Left ventricle myocardium inferior (tissue), 1 donor: ENCODE data around the gene TANC1. TPM values are rescaled to one million over a fixed set of nuclear protein-coding genes. Genes with fewer than 3 reads are reported as not detected.

Source experiments
- DNase-seq: peaks from one replicate; pipeline ENCODE4 v3.0.0-alpha.2; 2020
- H3K27ac ChIP-seq: fragments of 200-600 bp; replicated peaks from 2 replicates; pipeline ENCODE4 v1.8.0; 2021
- H3K27me3 ChIP-seq: fragments of 200-600 bp; 2 replicates; pipeline ENCODE4 v1.8.0; 2021; ENCODE audit warnings: low read depth
- H3K36me3 ChIP-seq: fragments of 200-600 bp; 2 replicates; pipeline ENCODE4 v1.8.0; 2021
- H3K4me1 ChIP-seq: fragments of 200-600 bp; 2 replicates; pipeline ENCODE4 v1.8.0; 2021
- H3K4me3 ChIP-seq: fragments of 200-600 bp; 2 replicates; pipeline ENCODE4 v1.8.0; 2021; ENCODE audit warnings: mild to moderate bottlenecking, moderate library complexity
- H3K9me3 ChIP-seq: fragments of 200-600 bp; replicated peaks from 2 replicates; pipeline ENCODE4 v1.8.0; 2021
- CTCF ChIP-seq: fragments of 200-600 bp; IDR thresholded peaks from 2 replicates; pipeline ENCODE4 v1.8.0; 2021; ENCODE audit warnings: antibody characterized with exemption, mild to moderate bottlenecking, borderline replicate concordance
- intact Hi-C: fragments of 100-400 bp; cut with micrococcal nuclease; formaldehyde crosslinking; loops from one replicate; pipeline ENCODE4 v1.11.0; 2022
- total RNA-seq: library from RNA; stranded (reverse); fragmentation: NEBNext Ultra II Directional; extraction: Animal tissue kit (Norgen Biotek cat#: 25700); gene quantifications from one replicate; pipeline ENCODE4 v1.2.1, GENCODE V29; 2021
- donor health status: DM: no; HTN: yes; CAD: no; lungs with severe emphysema.

TANC1 gene
- total RNA-seq, 1 donor from 2014 or later, result 59.7 TPM

DNA sequence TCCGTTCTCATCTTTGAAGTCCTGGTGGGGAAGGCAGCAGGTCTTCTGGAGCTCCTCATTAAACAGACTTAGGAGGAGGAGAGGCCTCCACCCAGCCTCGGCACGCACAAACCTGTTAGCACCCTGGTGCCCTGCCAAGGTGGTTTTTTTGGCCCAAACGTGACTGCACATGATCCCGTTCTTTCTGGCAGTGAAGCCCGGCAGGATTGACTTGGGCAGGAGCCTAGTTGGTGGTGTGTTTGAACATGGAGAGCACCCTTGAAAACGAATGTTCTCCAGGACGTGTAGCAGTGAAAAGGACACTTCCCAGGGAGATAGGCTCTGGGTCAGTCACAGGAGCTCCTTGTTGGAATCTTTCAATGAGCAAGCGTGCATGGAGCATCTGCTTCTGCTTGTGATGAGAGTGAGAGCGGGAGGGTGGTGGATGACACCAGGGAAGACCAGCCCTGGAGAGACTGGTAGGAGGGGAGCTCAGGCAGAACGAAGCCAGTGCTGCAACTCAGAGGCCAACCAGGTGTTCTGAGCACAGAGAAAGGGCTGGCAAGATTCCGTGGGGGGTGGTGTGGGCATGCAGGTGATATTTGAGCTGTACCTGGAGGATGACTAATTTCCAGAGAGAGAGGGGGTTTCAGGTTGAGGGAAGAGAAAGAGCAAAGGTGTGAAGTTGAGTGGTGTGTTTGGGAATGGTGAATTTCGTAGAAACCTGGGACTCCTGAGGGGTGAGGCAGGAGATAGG, 73.8 kb downstream of the TANC1 start:
- Histone ChIP-seq H3K9me3 (peaks cover 6% of the 10 kb centered on the region), H3K27me3 (no peaks in the 10 kb centered on the region), H3K36me3 (peaks cover 10% of the 10 kb centered on the region), H3K27ac (peak overlapping the region; percentile 41), H3K4me3 (no peak overlapping the region), H3K4me1 (peaks cover 73% of the 10 kb centered on the region)
- peak; percentile 51 for DNase-seq
- intact Hi-C loops, result loop anchor here (10.0 kb wide), 1 partner anchor 73 kb away; no protein-coding TSS in a partner anchor
- TF ChIP-seq CTCF, result no peak

- peaks cover 10% of the 10 kb centered on the region for H3K36me3 ChIP-seq
- H3K4me1 ChIP-seq, result peaks cover 87% of the 10 kb centered on the region
- H3K27me3 ChIP-seq, result no peaks in the 10 kb centered on the region
- intact Hi-C loops, result loop anchor here (10.0 kb wide), 1 partner anchor 71 kb away; no protein-coding TSS in a partner anchor
- no peak for DNase-seq
- no peak for TF ChIP-seq CTCF
- no peak overlapping the region for H3K4me3 ChIP-seq
- peak overlapping the region; percentile 5 for H3K27ac ChIP-seq
- H3K9me3 ChIP-seq, result no peaks in the 10 kb centered on the region
Measured at GRCh38 chr2:159043710-159044109, 75.3 kb downstream of the TANC1 start.

- no peaks in the 10 kb centered on the region for H3K9me3 ChIP-seq
- H3K4me1 ChIP-seq, result peaks cover 90% of the 10 kb centered on the region
- peaks cover 10% of the 10 kb centered on the region for H3K36me3 ChIP-seq
- H3K4me3 ChIP-seq, result no peak overlapping the region
- peak overlapping the region; percentile 64 for H3K27ac ChIP-seq
- no peak for TF ChIP-seq CTCF
- no peaks in the 10 kb centered on the region for H3K27me3 ChIP-seq
- intact Hi-C loops, result loop anchor here (10.0 kb wide), 1 partner anchor 70 kb away; no protein-coding TSS in a partner anchor
- DNase-seq, result no peak
Measured at GRCh38 chr2:159044804-159045286, 76.4 kb downstream of the TANC1 start.

DNA sequence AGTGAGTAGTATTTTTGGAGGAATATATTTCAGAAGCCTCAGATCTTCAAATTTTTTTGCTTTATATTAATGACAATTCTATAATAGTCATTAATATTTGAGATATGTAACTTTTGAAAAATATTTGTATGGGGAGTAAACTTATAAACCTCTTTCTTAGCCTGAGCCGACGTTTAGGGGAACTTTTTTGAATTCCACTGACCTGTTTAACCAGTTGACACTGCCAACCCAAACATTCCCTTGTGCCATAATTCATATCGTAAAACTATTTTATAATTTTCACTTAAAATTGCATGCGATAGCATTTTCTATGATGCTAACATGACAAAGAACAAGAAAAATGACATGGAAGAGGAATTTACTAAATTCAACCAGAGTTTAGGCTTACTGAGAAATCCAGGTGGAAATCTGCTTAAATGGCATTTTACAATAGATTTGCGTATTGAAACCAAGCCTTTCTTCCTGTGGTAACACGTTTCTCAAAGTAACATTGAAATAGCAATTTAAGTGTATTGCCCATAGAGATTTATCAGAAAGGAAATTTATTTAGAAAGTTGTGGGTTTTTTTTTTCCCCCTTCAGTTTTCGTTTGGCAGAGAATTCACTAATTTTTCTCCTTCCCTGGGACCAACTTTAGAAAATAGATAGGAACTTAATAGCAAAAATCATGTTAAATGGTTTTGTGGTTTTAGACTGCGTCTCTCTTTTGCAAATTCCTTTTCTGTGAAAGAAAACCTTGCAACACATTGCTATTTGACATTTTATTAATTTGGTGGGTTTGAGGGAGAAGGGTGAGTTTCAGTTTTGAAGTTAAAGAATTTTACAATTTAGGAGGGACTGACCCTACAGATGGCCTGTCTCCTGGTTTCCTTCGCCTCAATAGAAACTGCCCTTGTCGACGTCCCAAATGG, 77.4 kb downstream of the TANC1 start:
- peaks cover 10% of the 10 kb centered on the region for H3K36me3 ChIP-seq
- DNase-seq, result no peak
- intact Hi-C loops, result loop anchor here (10.0 kb wide), 1 partner anchor 69 kb away; no protein-coding TSS in a partner anchor
- H3K27ac ChIP-seq, result peak overlapping the region; percentile 64
- H3K4me1 ChIP-seq, result peaks cover 100% of the 10 kb centered on the region
- H3K4me3 ChIP-seq, result no peak overlapping the region
- no peaks in the 10 kb centered on the region for H3K27me3 ChIP-seq
- no peak for TF ChIP-seq CTCF
- H3K9me3 ChIP-seq, result no peaks in the 10 kb centered on the region

- Histone ChIP-seq H3K9me3 (no peaks in the 10 kb centered on the region), H3K36me3 (peaks cover under 1% of the 10 kb centered on the region), H3K27me3 (no peaks in the 10 kb centered on the region), H3K27ac (peak overlapping the region; percentile 64), H3K4me1 (peaks cover 100% of the 10 kb centered on the region), H3K4me3 (no peak overlapping the region)
- intact Hi-C loops, result loop anchor here (10.0 kb wide), 1 partner anchor 68 kb away; no protein-coding TSS in a partner anchor
- no peak for DNase-seq
- TF ChIP-seq CTCF, result no peak
Measured at GRCh38 chr2:159046966-159047365, 78.5 kb downstream of the TANC1 start.
